Liver (tissue), 9 donors: Measurements from ENCODE around the gene ZNF410. TPM values are rescaled to one million over a fixed set of nuclear protein-coding genes. Genes with fewer than 3 reads are reported as not detected.

ENCODE experiments used
- DNase-seq: peaks from one replicate; pipeline ENCODE4 v3.0.0-alpha.2; 2017; ENCODE audit warnings: low spot score
- H3K27ac ChIP-seq, 2 donors: one replicate each; pipeline ENCODE4 v1.7.0; 2013; ENCODE audit warnings: inconsistent platforms in 2 of 2, low read length in 2 of 2, control low read depth in 1 of 2, low read depth in 1 of 2, mild to moderate bottlenecking in 1 of 2
- H3K27me3 ChIP-seq, 4 donors: one replicate each; pipeline versions ENCODE4 v1.6.1 to v1.7.0; 2013; ENCODE audit warnings: low read length in 3 of 4, inconsistent platforms in 1 of 4, mild to moderate bottlenecking in 1 of 4, moderate library complexity in 1 of 4; ENCODE audit not compliant: control insufficient read depth in 4 of 4, insufficient read depth in 4 of 4
- H3K36me3 ChIP-seq, 4 donors: one replicate each; pipeline versions ENCODE4 v1.6.1 to v1.7.0; 2013; ENCODE audit warnings: low read length in 3 of 4, mild to moderate bottlenecking in 3 of 4, low read depth in 1 of 4, moderate library complexity in 1 of 4; ENCODE audit not compliant: control insufficient read depth in 4 of 4, insufficient read depth in 3 of 4
- H3K4me1 ChIP-seq, 4 donors: one replicate each; pipeline versions ENCODE4 v1.6.1 to v1.7.0; 2013; ENCODE audit warnings: low read length in 3 of 4, mild to moderate bottlenecking in 3 of 4, moderate library complexity in 1 of 4; ENCODE audit not compliant: control insufficient read depth in 4 of 4, insufficient read depth in 4 of 4
- H3K4me3 ChIP-seq, 3 donors: one replicate each; pipeline versions ENCODE4 v1.6.1 to v1.7.0; 2013; ENCODE audit warnings: low read length in 3 of 3, control low read depth in 1 of 3, low read depth in 1 of 3, mild to moderate bottlenecking in 1 of 3
- H3K9ac ChIP-seq, 2 donors: one replicate each; pipeline ENCODE4 v1.7.0; 2013; ENCODE audit warnings: low read length in 2 of 2, mild to moderate bottlenecking in 2 of 2, moderate library complexity in 2 of 2, control low read depth in 1 of 2, low read depth in 1 of 2
- H3K9me3 ChIP-seq, 4 donors: one replicate each; pipeline versions ENCODE4 v1.6.1 to v1.7.0; 2013; ENCODE audit warnings: low read length in 3 of 4; ENCODE audit not compliant: control insufficient read depth in 4 of 4
- ATF3 ChIP-seq: IDR thresholded peaks from 2 replicates; pipeline ENCODE4 v1.6.1; 2016; ENCODE audit warnings: antibody characterized with exemption
- FOXA1 ChIP-seq: IDR thresholded peaks from 2 replicates; pipeline ENCODE4 v1.6.1; 2016; ENCODE audit warnings: antibody characterized with exemption
- FOXA2 ChIP-seq: IDR thresholded peaks from 2 replicates; pipeline ENCODE4 v1.6.1; 2016; ENCODE audit warnings: antibody characterized with exemption
- GABPA ChIP-seq, 2 donors: IDR thresholded peaks in 1 of 2; conservative IDR thresholded peaks in 1 of 2; 2 replicates each; pipeline ENCODE4 v1.6.1; 2016; ENCODE audit warnings: antibody characterized with exemption in 2 of 2, mild to moderate bottlenecking in 1 of 2, moderate library complexity in 1 of 2
- HNF4A ChIP-seq, 2 donors: conservative IDR thresholded peaks; 2 replicates each; pipeline ENCODE4 v1.6.1; 2016; ENCODE audit warnings: antibody characterized with exemption in 2 of 2, mild to moderate bottlenecking in 2 of 2
- HNF4G ChIP-seq: IDR thresholded peaks from 2 replicates; pipeline ENCODE4 v1.6.1; 2016; ENCODE audit warnings: antibody characterized with exemption
- JUND ChIP-seq, 2 donors: IDR thresholded peaks; 2 replicates each; pipeline ENCODE4 v1.6.1; 2016; ENCODE audit warnings: antibody characterized with exemption in 2 of 2
- MAX ChIP-seq: IDR thresholded peaks from 2 replicates; pipeline ENCODE4 v1.6.1; 2016; ENCODE audit warnings: antibody characterized with exemption
- NR2F2 ChIP-seq: IDR thresholded peaks from 2 replicates; pipeline ENCODE4 v1.6.1; 2016; ENCODE audit warnings: antibody characterized with exemption
- RAD21 ChIP-seq, 2 donors: IDR thresholded peaks; 2 replicates each; pipeline ENCODE4 v1.6.1; 2016; ENCODE audit warnings: antibody characterized with exemption in 2 of 2, mild to moderate bottlenecking in 2 of 2
- RXRA ChIP-seq, 2 donors: IDR thresholded peaks; 2 replicates each; pipeline ENCODE4 v1.6.1; 2017 to 2018; ENCODE audit warnings: antibody characterized with exemption in 2 of 2, mild to moderate bottlenecking in 1 of 2
- SP1 ChIP-seq: IDR thresholded peaks from 2 replicates; pipeline ENCODE4 v1.6.1; 2018; ENCODE audit warnings: antibody characterized with exemption, mild to moderate bottlenecking
- TAF1 ChIP-seq: conservative IDR thresholded peaks from 2 replicates; pipeline ENCODE4 v1.6.1; 2016; ENCODE audit warnings: antibody characterized with exemption, mild to moderate bottlenecking
- YY1 ChIP-seq: IDR thresholded peaks from 2 replicates; pipeline ENCODE4 v1.6.1; 2016; ENCODE audit warnings: antibody characterized with exemption, mild to moderate bottlenecking
- ZBTB33 ChIP-seq: IDR thresholded peaks from 2 replicates; pipeline ENCODE4 v1.6.1; 2016; ENCODE audit warnings: antibody characterized with exemption
- WGBS: extraction: QIAGEN DNeasy Blood & Tissue Kit; methylation state at CpG from one replicate; pipeline ENCODE4 v1.1.7; 2013; 5-methylcytosine and 5-hydroxymethylcytosine counted together
- polyA plus RNA-seq, 2 donors: library from polyadenylated mRNA; stranded (reverse) in 1 of 2; unstranded in 1 of 2; fragments of 200-250 nt in 1 of 2; fragments of >200 nt in 1 of 2; fragmentation: Nextera tagmentation in 1 of 2; extraction: Ambion mirVana in 1 of 2; gene quantifications; one replicate each; pipeline versions ENCODE4 v1.2.1 to v1.2.3, GENCODE V29; 2013 to 2015
- total RNA-seq, 2 donors: library from RNA; depleted of rRNA; stranded (reverse); fragments of >200 nt; gene quantifications; one replicate each; pipeline ENCODE4 v1.2.3, GENCODE V29; 2014
- TF ChIP-seq, protein P1 (sequence below): IDR thresholded peaks from 2 replicates; pipeline ENCODE4 v1.6.1; 2016; ENCODE audit warnings: antibody characterized with exemption, mild to moderate bottlenecking
- TF ChIP-seq, protein P2 (sequence below): fragments of 150-350 bp; IDR thresholded peaks from 2 replicates; pipeline ENCODE4 v1.5.1; 2017; ENCODE audit warnings: improper control_type of control experiment, low read depth, low read length; ENCODE audit not compliant: missing input control
- donor health status: healthy.
- donor health status: healthy.
- donor health status: healthy.
- donor health status: healthy.
- donor health status: healthy.

ZNF410 gene
- total and polyA plus RNA-seq, 4 donors, result 11.2 to 33.0 (median 21.6) TPM

DNA sequence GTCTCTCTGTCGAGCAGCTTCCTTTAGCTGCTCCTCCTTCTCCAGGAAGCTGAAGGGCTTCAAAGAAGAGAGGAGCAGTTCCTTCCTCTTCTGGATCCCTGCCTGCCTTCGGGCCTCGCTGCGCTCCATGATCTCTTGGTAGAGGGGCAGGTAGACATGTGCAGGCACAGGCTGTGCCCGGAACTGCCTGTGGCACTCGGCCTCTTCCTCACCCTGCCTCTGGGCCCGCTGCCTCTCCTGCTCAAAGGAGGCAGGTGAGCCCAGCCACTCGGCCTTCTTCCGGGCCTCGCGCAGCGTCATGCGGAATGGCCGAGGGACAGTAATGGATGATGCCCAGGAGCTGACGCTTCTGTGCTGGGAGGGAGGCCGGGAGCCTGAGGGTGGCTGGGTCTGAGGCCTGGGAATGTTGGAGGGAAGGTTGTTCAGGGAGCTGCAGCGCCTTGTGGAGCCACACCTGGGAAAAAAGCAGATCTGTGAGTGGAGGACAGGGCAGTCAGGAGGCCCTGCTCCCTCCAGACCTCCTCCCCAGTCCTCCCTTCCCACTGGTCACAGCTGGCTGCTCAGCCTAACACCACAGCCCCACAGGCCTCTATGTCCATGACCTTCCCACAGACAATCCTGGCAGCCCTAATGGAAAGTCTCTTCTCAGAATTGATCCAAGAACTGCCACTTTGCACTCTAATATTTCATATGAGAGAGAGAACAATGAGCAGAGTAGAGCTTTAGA lies 57.9 kb downstream of the ZNF410 start:
- Histone ChIP-seq H3K9ac (no peak overlapping the region), H3K4me3 (no peak overlapping the region), H3K27ac (no peak overlapping the region), H3K4me1 (peaks cover 2 to 11% (median 5%) of the 10 kb centered on the region in 4 donors), H3K27me3 (no peaks in the 10 kb centered on the region), H3K36me3 (peaks cover 0 to 18% (median 7%) of the 10 kb centered on the region in 4 donors), H3K9me3 (no peaks in the 10 kb centered on the region)
- DNase-seq, result no peak
- no peak for TF ChIP-seq SP1
- TF ChIP-seq HNF4A (conservative IDR thresholded peaks at IDR 0.05), result no peak
- no peak for TF ChIP-seq NR2F2
- TF ChIP-seq TAF1, result no peak
- TF ChIP-seq JUND (IDR thresholded peaks at IDR 0.05), result no peak
- TF ChIP-seq FOXA1, result no peak
- TF ChIP-seq RAD21 (IDR thresholded peaks at IDR 0.05), result no peak
- TF ChIP-seq ZBTB33, result no peak
- no peak for TF ChIP-seq MAX
- no peak for TF ChIP-seq HNF4G
- TF ChIP-seq ATF3, result no peak
- no peak for TF ChIP-seq YY1
- TF ChIP-seq, protein P1, sequence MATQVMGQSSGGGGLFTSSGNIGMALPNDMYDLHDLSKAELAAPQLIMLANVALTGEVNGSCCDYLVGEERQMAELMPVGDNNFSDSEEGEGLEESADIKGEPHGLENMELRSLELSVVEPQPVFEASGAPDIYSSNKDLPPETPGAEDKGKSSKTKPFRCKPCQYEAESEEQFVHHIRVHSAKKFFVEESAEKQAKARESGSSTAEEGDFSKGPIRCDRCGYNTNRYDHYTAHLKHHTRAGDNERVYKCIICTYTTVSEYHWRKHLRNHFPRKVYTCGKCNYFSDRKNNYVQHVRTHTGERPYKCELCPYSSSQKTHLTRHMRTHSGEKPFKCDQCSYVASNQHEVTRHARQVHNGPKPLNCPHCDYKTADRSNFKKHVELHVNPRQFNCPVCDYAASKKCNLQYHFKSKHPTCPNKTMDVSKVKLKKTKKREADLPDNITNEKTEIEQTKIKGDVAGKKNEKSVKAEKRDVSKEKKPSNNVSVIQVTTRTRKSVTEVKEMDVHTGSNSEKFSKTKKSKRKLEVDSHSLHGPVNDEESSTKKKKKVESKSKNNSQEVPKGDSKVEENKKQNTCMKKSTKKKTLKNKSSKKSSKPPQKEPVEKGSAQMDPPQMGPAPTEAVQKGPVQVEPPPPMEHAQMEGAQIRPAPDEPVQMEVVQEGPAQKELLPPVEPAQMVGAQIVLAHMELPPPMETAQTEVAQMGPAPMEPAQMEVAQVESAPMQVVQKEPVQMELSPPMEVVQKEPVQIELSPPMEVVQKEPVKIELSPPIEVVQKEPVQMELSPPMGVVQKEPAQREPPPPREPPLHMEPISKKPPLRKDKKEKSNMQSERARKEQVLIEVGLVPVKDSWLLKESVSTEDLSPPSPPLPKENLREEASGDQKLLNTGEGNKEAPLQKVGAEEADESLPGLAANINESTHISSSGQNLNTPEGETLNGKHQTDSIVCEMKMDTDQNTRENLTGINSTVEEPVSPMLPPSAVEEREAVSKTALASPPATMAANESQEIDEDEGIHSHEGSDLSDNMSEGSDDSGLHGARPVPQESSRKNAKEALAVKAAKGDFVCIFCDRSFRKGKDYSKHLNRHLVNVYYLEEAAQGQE, result no peak
- TF ChIP-seq FOXA2, result no peak
- TF ChIP-seq RXRA (IDR thresholded peaks at IDR 0.05), result no peak
- TF ChIP-seq, protein P2, sequence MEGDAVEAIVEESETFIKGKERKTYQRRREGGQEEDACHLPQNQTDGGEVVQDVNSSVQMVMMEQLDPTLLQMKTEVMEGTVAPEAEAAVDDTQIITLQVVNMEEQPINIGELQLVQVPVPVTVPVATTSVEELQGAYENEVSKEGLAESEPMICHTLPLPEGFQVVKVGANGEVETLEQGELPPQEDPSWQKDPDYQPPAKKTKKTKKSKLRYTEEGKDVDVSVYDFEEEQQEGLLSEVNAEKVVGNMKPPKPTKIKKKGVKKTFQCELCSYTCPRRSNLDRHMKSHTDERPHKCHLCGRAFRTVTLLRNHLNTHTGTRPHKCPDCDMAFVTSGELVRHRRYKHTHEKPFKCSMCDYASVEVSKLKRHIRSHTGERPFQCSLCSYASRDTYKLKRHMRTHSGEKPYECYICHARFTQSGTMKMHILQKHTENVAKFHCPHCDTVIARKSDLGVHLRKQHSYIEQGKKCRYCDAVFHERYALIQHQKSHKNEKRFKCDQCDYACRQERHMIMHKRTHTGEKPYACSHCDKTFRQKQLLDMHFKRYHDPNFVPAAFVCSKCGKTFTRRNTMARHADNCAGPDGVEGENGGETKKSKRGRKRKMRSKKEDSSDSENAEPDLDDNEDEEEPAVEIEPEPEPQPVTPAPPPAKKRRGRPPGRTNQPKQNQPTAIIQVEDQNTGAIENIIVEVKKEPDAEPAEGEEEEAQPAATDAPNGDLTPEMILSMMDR, result no peak
- TF ChIP-seq GABPA (IDR thresholded peaks at IDR 0.05 in 1 of 2, conservative IDR thresholded peaks at IDR 0.05 in 1 of 2), result no peak
- WGBS, result 87% methylated on average over 17 of the region's 17 CpGs
